GM21723 (cell line): Measurements from ENCODE around the gene CCDC92B.
"Not testable (repeated sequence)": the region's sequence is repeated elsewhere in the genome, so short reads cannot be mapped to it uniquely, and the experiment has no call there.

ENCODE experiments used
- ATAC-seq: cut with Tn5 transposase; IDR thresholded peaks from one replicate; pipeline ENCODE4 v1.9.1; 2021; ENCODE audit warnings: mild to moderate bottlenecking, moderate library complexity; ENCODE audit not compliant: unreplicated experiment

Gene CCDC92B

GRCh38 chr17:2704890-2705248, 44.6 kb downstream of the CCDC92B start:
- ATAC-seq, result no peak

GRCh38 chr17:2704031-2704889, 45.2 kb downstream of the CCDC92B start:
- ATAC-seq, result no peak

GRCh38 chr17:2703606-2704005, 45.8 kb downstream of the CCDC92B start:
- no peak for ATAC-seq

- no peak for ATAC-seq
These were observed 46.3 kb downstream of the CCDC92B start for GRCh38 chr17:2703181-2703580.

- no peak for ATAC-seq
These were observed 47.3 kb downstream of the CCDC92B start for GRCh38 chr17:2701996-2702741.

GRCh38 chr17:2701161-2701995, 48.1 kb downstream of the CCDC92B start:
- no peak for ATAC-seq

GRCh38 chr17:2700491-2701141, 48.8 kb downstream of the CCDC92B start:
- ATAC-seq, result no peak

GRCh38 chr17:2700030-2700490, 49.4 kb downstream of the CCDC92B start:
- no peak for ATAC-seq

GRCh38 chr17:2699216-2699805, 50.1 kb downstream of the CCDC92B start:
- not testable (repeated sequence) for ATAC-seq

- ATAC-seq, result no peak
These were observed 51.8 kb downstream of the CCDC92B start for GRCh38 chr17:2697611-2698162.

- no peak for ATAC-seq
These were observed 53.3 kb downstream of the CCDC92B start for GRCh38 chr17:2695961-2696760.

GRCh38 chr17:2695243-2695960, 54.0 kb downstream of the CCDC92B start:
- ATAC-seq, result no peak

GRCh38 chr17:2694381-2695242, 54.8 kb downstream of the CCDC92B start:
- no peak for ATAC-seq

GRCh38 chr17:2693561-2694380, 55.7 kb downstream of the CCDC92B start:
- no peak for ATAC-seq

GRCh38 chr17:2692781-2693135, 56.7 kb downstream of the CCDC92B start:
- ATAC-seq, result no peak

GRCh38 chr17:2691965-2692780, 57.3 kb downstream of the CCDC92B start:
- ATAC-seq, result no peak
